ENCODE results near the gene ESR1. TPM values are rescaled to one million over a fixed set of nuclear protein-coding genes. Genes with fewer than 3 reads are reported as not detected.
A peak's percentile ranks its signal among the peaks of the same experiment; 100 is the strongest.

Gene ESR1
- total and polyA plus RNA-seq, 2 donors from 2014 or later = 1.1 to 5.2 TPM

GRCh38 chr6:152123076-152123475 is 315.6 kb downstream of the ESR1 start:
- H3K27me3 ChIP-seq (ENCODE audit: control insufficient read depth, insufficient read depth, low read length) = no peaks in the 10 kb centered on the region
- H3K9me3 ChIP-seq (ENCODE audit: control insufficient read depth in 2 of 3, insufficient read depth in 1 of 3, low read length in 3 of 3) = no peaks in the 10 kb centered on the region
- peaks cover 0 to 3% (median 0%) of the 10 kb centered on the region in 3 donors for H3K4me1 ChIP-seq (ENCODE audit: control insufficient read depth in 2 of 3, insufficient read depth in 2 of 3, low read depth in 1 of 3, low read length in 3 of 3)
- intact Hi-C loops (cut with DNase I) = loop anchor here (10.0 kb wide), 2 partner anchors 358 to 428 kb away; no protein-coding TSS in a partner anchor
- no peak overlapping the region for H3K4me3 ChIP-seq (ENCODE audit: low read length in 3 of 3)
- no peak overlapping the region for H3K9ac ChIP-seq (ENCODE audit: low read length in 3 of 3)
- H3K36me3 ChIP-seq (ENCODE audit: control insufficient read depth in 2 of 3, insufficient read depth in 3 of 3, low read length in 3 of 3) = peaks cover 2 to 33% (median 31%) of the 10 kb centered on the region in 3 donors
- no peak for DNase-seq
- no peak for TF ChIP-seq CTCF (IDR thresholded peaks at IDR 0.05; ENCODE audit: borderline replicate concordance, extremely low read depth, insufficient read depth)
- FAIRE-seq = no peak
- H3K27ac ChIP-seq (ENCODE audit: low read depth in 2 of 2, low read length in 2 of 2) = no peak overlapping the region

DNA sequence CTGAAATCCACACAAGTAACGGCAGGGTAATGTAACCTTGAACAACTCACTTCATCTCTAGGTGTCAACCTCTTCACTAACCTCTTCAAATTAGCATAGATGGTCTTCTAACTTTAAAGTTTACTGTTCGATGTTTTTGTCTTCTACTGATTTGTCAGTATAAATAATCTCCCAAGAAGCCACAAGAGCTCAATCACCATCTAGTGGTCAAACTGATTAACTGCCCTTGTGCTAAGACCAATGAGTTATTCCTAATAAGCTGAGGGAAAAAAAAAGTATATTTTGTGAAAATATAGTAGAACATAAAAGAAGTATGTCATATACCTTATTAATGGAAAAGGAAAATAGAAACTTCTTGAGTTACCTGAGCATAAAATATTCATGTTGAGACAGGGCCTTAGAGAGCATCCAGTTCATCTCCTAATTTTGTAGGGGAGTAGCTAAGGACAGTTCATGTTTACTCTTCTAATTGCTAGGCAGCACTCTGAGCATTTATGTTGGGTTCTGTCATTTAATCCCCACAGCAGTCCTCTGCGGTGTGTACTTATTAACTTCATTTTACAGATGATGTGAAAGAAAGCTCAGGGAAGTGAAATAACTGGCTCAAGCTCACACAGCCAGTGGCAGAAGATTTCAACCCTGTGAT is 317.1 kb downstream of the ESR1 start:
- H3K9ac ChIP-seq (ENCODE audit: low read length in 3 of 3) = no peak overlapping the region
- DNase-seq = peak in 2 of 5 donors; percentile 46 to 63
- peak; percentile 68 for FAIRE-seq
- intact Hi-C loops (cut with DNase I) = loop anchor here (10.0 kb wide), 2 partner anchors 360 to 430 kb away; no protein-coding TSS in a partner anchor
- no peaks in the 10 kb centered on the region for H3K27me3 ChIP-seq (ENCODE audit: control insufficient read depth, insufficient read depth, low read length)
- H3K4me1 ChIP-seq (ENCODE audit: control insufficient read depth in 2 of 3, insufficient read depth in 2 of 3, low read depth in 1 of 3, low read length in 3 of 3) = peaks cover 0 to 3% (median 0%) of the 10 kb centered on the region in 3 donors
- no peak overlapping the region for H3K4me3 ChIP-seq (ENCODE audit: low read length in 3 of 3)
- no peaks in the 10 kb centered on the region for H3K9me3 ChIP-seq (ENCODE audit: control insufficient read depth in 2 of 3, insufficient read depth in 1 of 3, low read length in 3 of 3)
- peak; percentile 82 for TF ChIP-seq CTCF (IDR thresholded peaks at IDR 0.05; ENCODE audit: borderline replicate concordance, extremely low read depth, insufficient read depth)
- peaks cover 2 to 43% (median 37%) of the 10 kb centered on the region in 3 donors for H3K36me3 ChIP-seq (ENCODE audit: control insufficient read depth in 2 of 3, insufficient read depth in 3 of 3, low read length in 3 of 3)
- no peak overlapping the region for H3K27ac ChIP-seq (ENCODE audit: low read depth in 2 of 2, low read length in 2 of 2)

- Histone ChIP-seq H3K36me3 (ENCODE audit: control insufficient read depth in 2 of 3, insufficient read depth in 3 of 3, low read length in 3 of 3) (peaks cover 4 to 36% (median 31%) of the 10 kb centered on the region in 3 donors), H3K27me3 (ENCODE audit: control insufficient read depth, insufficient read depth, low read length) (no peaks in the 10 kb centered on the region), H3K4me1 (ENCODE audit: control insufficient read depth in 2 of 3, insufficient read depth in 2 of 3, low read depth in 1 of 3, low read length in 3 of 3) (no peaks in the 10 kb centered on the region), H3K9ac (ENCODE audit: low read length in 3 of 3) (no peak overlapping the region), H3K27ac (ENCODE audit: low read depth in 2 of 2, low read length in 2 of 2) (no peak overlapping the region), H3K9me3 (ENCODE audit: control insufficient read depth in 2 of 3, insufficient read depth in 1 of 3, low read length in 3 of 3) (no peaks in the 10 kb centered on the region), H3K4me3 (ENCODE audit: low read length in 3 of 3) (no peak overlapping the region)
- FAIRE-seq (no peak), DNase-seq (peak in 1 of 5 donors; percentile 33)
- TF ChIP-seq CTCF (IDR thresholded peaks at IDR 0.05; ENCODE audit: borderline replicate concordance, extremely low read depth, insufficient read depth) = no peak
- intact Hi-C loops (cut with DNase I) = loop anchor here (10.0 kb wide), 2 partner anchors 363 to 433 kb away; no protein-coding TSS in a partner anchor
Observed at GRCh38 chr6:152127432-152128165, 320.1 kb downstream of the ESR1 start.

All from kidney (tissue), 14 donors.